HG02973 (cell line): ENCODE results near the gene EIF4G3.
A peak's percentile ranks its signal among the peaks of the same experiment; 100 is the strongest.
"Not testable (repeated sequence)": the region's sequence is repeated elsewhere in the genome, so short reads cannot be mapped to it uniquely, and the experiment has no call there.

Experiments
- ATAC-seq: cut with Tn5 transposase; IDR thresholded peaks from one replicate; pipeline ENCODE4 v1.9.1; 2021; ENCODE audit warnings: moderate library complexity; ENCODE audit not compliant: unreplicated experiment

The EIF4G3 gene

DNA sequence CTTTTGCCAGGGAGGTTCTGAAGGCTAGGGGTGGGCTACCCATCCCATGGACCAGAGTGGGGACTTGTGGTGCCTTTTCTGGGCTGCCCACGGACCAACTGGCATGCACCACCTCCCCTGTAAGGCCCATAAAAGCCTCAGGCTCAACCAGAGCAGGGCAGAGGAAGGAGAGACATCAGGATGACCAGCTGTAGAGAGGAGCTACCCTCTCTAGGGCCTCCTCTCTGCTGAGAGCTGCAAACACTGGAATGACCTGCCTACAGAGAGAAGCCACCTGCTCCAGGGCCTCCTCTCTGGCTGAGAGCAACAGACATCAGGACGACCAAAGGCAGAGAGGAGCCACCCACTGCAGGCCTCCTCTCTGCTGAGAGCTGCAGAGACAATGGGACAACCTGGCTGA, 140.9 kb downstream of the EIF4G3 start:
- no peak for ATAC-seq

DNA sequence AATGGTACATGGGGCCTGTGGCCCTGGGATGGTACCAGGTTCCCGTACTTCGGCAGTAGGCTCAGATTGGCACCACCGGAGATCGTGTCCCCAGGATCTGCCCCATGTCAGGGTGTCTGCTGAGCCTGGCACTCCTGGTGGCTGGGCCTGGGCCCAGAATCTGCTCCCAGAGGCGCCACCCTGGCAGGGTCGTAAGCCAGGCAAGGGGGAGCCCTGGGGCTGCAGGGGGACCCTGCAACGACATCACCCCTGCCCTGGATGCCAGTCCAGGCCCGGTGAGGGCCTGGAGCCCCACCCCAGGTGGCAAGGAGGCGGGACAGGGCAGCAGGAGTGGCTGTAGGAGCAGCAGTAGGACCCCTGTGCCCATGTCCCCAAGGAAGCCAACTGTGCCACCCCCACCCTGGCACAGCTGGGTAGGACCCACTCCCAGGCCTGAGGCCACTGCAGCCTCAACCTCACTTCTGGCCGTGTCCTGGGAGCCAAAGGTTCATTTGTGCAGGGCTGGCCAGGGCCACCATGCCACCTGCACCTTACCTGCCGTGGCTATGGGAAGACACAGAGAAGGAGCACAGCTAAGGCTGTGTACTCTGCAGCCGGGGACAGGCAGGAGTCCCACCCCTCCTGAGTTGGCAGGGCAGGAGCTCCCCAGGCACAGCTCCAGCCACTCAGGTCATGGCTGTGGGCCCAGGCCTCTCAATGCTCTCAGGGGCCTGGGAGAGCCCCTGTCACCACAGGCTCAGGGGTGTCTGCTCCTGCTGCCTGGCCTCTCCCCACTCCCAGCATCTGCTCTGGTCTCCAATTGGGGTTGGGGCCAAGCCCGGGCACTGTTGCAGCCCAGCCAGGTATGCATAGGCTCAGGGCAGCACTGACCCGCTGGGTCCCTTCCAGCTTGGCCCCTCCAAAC, 141.7 kb downstream of the EIF4G3 start:
- no peak for ATAC-seq

- no peak for ATAC-seq
Observed at GRCh38 chr1:21032741-21033140, 144.0 kb downstream of the EIF4G3 start.

DNA sequence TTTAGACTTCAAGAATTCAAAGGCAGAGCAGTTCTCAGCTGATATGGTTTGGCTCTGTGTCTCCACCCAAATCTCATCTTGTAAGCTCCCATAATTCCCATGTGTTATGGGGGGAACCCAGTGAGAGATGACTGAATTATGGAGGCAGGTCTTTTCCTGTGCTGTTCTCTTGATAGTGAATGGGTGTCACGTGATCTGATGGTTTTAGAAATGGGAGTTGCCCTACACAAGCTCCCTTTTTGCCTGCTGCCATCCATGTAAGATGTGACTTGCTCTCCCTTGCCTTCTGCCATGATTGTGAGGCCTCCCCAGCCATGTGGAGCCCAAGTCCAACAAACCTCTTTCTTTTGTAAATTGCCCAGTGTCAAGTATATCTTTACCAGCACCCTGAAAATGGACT, 146.5 kb downstream of the EIF4G3 start:
- ATAC-seq = no peak

- no peak for ATAC-seq
Observed at GRCh38 chr1:21028520-21029145, 148.1 kb downstream of the EIF4G3 start.

- ATAC-seq = no peak
Observed at GRCh38 chr1:21027805-21028204, 148.9 kb downstream of the EIF4G3 start.

DNA sequence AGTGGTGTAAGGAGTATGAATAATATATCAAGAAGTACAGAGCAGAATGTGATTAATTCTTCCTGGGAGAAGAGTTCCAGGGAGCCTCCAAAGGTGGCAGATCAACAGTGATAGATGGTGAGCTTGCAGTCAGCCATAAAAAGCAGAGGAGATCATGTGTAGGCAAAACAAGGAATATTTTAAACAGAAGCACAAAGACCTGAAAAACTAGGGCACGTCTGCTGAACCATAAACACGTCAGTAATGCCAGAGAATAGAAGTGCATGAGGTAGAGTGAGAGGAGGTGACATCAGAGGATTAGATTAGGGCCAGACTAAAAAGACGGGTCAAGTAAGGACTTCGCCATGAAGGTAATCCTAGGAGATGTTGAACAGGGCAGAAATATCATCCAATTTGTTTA, 151.8 kb downstream of the EIF4G3 start:
- ATAC-seq = no peak

DNA sequence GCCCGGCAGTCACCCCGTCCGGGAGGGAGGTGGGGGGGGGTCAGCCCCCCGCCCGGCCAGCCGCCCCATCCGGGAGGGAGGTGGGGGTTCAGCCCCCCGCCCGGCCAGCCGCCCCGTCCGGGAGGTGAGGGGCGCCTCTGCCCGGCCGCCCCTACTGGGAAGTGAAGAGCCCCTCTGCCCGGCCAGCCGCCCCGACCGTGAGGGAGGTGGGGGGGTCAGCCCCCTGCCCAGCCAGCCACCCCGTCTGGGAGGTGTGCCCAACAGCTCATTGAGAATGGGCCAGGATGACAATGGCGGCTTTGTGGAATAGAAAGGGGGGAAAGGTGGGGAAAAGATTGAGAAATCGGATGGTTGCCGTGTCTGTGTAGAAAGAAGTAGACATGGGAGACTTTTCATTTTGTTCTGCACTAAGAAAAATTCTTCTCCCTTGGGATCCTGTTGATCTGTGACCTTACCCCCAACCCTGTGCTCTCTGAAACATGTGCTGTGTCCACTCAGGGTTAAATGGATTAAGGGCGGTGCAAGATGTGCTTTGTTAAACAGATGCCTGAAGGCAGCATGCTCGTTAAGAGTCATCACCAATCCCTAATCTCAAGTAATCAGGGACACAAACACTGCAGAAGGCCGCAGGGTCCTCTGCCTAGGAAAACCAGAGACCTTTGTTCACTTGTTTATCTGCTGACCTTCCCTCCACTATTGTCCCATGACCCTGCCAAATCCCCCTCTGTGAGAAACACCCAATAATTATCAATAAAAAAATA, 152.4 kb downstream of the EIF4G3 start:
- ATAC-seq = not testable (repeated sequence)

- ATAC-seq = peak; percentile 86
Observed at GRCh38 chr1:21022279-21023040, 154.2 kb downstream of the EIF4G3 start.

DNA sequence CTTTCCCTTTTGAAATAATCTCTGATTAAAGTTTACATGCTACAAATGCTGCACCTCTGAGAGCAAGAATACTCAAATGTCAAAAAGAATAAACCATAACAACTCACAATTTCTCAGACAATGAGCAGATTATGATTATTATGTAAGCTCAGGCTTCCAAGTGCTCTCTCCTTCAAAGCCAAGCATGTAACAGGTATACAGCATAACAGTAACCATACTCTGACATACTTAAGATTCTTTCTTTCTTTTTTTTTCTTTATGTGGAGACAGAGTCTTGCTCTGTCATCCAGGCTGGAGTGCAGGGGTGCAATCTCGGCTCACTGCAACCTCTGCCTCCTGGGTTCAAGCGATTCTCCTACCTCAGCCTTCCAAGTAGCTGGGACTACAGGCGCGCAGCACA, 155.4 kb downstream of the EIF4G3 start:
- ATAC-seq = no peak

DNA sequence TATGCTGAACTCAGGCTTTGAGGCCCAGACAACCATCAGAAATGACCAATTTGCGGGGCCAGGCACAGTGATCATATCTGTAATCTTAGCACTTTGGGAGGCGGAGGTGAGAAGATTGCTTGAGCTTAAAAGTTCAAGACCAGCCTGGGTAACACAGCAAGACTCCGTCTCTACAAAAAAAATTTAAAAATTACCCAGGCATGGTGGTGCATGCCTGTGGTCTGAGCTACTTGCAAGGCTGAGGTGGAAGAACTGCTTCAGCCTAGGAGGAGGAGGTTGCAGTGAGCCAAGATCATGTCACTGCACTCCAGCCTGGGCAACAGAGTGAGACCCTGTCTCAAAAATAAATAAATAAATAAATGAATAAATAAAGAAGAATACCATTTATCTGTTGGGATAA, 156.5 kb downstream of the EIF4G3 start:
- no peak for ATAC-seq

- ATAC-seq = no peak
Observed at GRCh38 chr1:21018673-21019072, 158.0 kb downstream of the EIF4G3 start.

DNA sequence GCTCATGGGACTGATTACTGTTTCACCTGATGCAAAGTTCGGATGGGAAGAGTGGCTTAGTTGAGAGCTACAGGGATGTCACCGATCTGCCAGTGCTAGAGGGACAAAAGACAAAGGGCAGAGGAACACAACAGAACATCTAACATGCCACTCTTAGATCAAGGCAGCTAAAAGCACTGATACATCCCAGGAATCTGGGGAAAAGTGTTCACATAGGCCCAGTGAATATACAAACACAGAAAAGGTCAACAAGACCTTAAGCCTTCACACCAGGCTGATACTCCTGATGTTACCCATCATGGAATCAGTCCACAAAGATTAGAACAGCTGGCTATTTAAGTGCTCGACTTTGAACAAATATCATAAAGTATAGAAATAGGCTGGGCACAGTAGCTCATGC, 163.2 kb downstream of the EIF4G3 start:
- no peak for ATAC-seq

- no peak for ATAC-seq
Observed at GRCh38 chr1:21012937-21013336, 163.8 kb downstream of the EIF4G3 start.

DNA sequence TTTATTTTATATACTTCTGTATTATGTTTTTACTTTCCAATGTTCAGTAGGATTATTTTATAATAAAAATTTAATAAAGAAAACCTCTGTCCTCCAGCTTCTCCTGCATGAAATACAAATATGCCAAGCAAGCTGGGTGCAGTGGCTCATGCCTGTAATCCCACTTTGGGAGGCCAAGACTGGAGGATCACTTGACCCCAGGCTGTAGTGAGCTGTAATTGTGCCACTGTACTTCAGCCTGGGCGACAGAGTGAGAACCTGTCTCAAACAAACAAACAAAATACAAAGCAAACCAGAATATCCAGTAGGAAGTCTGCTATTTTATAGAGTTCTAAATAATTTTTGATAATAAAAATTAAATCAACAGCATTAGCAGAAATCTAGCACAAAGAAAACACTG, 168.8 kb downstream of the EIF4G3 start:
- no peak for ATAC-seq

- ATAC-seq = no peak
Observed at GRCh38 chr1:21005466-21006239, 171.0 kb downstream of the EIF4G3 start.

- no peak for ATAC-seq
Observed at GRCh38 chr1:21003281-21004045, 173.2 kb downstream of the EIF4G3 start.

DNA sequence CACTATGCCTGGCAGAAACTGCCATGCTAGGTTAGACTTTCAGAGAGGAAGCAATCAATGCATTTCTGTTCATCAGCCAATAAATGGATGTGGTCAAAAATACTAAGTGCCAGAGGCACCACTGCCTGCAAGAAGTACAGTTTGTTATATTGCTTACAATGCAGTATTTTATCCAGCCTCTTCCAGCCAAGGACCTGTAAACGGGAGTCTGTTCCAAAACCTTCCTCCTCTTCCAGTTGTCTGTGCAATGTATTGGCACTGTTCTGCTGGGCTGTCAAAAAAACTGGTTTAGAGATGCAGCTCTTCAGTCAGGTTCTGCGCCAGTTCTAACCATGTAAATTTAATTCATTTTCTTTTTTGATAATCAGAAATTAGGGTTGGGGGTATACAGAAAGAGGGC, 175.7 kb downstream of the EIF4G3 start:
- no peak for ATAC-seq

GRCh38 chr1:21000245-21000594, 176.5 kb downstream of the EIF4G3 start:
- ATAC-seq = no peak
